WTC11 (cell line): ENCODE results near the gene SOX4. TPM values are rescaled to one million over a fixed set of nuclear protein-coding genes. Genes with fewer than 3 reads are reported as not detected.
A peak's percentile ranks its signal among the peaks of the same experiment; 100 is the strongest.

Experiments used
- ATAC-seq: fragments of 200-7000 bp; cut with Tn5 transposase; 2 replicates; pipeline ENCODE4 v1.10.0; 2021; ENCODE audit warnings: mild to moderate bottlenecking, moderate library complexity
- CTCF ChIA-PET: fragments of 300-600 bp; sonication (Branson Sonifier 250); formaldehyde crosslinking; loops from one replicate; lab custom pipeline; 2021; ENCODE audit warnings: antibody characterized with exemption; lab: Charles Lee
- POLR2A ChIA-PET: fragments of 350-600 bp; sonication (Branson Sonifier 250); formaldehyde crosslinking; loops from one replicate; lab custom pipeline; 2021; ENCODE audit warnings: antibody characterized with exemption; lab: Charles Lee
- DNase-seq: peaks from one replicate; pipeline ENCODE4 v3.0.0; 2021; ENCODE audit warnings: low spot score
- H3K27ac Mint-ChIP-seq: 2 replicates; pipeline ENCODE4 v1.8.0; 2021; ENCODE audit warnings: mixed read lengths
- H3K27me3 Mint-ChIP-seq: 2 replicates; pipeline ENCODE4 v1.8.0; 2021; ENCODE audit warnings: low read depth, mild to moderate bottlenecking, moderate library complexity, mixed read lengths
- H3K36me3 Mint-ChIP-seq: 2 replicates; pipeline ENCODE4 v1.8.0; 2021; ENCODE audit warnings: mixed read lengths
- H3K4me1 Mint-ChIP-seq: 2 replicates; pipeline ENCODE4 v1.8.0; 2022; ENCODE audit warnings: mixed read lengths
- H3K4me3 Mint-ChIP-seq: 2 replicates; pipeline ENCODE4 v1.8.0; 2021; ENCODE audit warnings: mild to moderate bottlenecking, moderate library complexity, mixed read lengths
- H3K9me3 Mint-ChIP-seq: 2 replicates; pipeline ENCODE4 v1.8.0; 2021; ENCODE audit warnings: mixed read lengths
- ATF2 ChIP-seq: sonication (generic); formaldehyde crosslinking; IDR thresholded peaks from 2 replicates; pipeline ENCODE4 v1.8.1; 2022; ENCODE audit warnings: low read depth, missing genetic modification reagents, borderline replicate concordance
- ATF3 ChIP-seq: sonication (generic); formaldehyde crosslinking; conservative IDR thresholded peaks from 2 replicates; pipeline ENCODE4 v1.8.1; 2022; ENCODE audit warnings: mild to moderate bottlenecking, missing genetic modification reagents
- CREB1 ChIP-seq: sonication (generic); formaldehyde crosslinking; IDR thresholded peaks from 2 replicates; pipeline ENCODE4 v1.8.0; 2023; ENCODE audit warnings: mild to moderate bottlenecking, missing genetic modification reagents
- ESRRA ChIP-seq: sonication (generic); formaldehyde crosslinking; IDR thresholded peaks from 2 replicates; pipeline ENCODE4 v1.8.1; 2022; ENCODE audit warnings: mild to moderate bottlenecking, missing genetic modification reagents, borderline replicate concordance
- FOXJ3 ChIP-seq: sonication (generic); formaldehyde crosslinking; IDR thresholded peaks from 2 replicates; pipeline ENCODE4 v1.9.0; 2021; ENCODE audit warnings: missing genetic modification reagents, mild to moderate bottlenecking, borderline replicate concordance
- FOXK1 ChIP-seq: sonication (generic); formaldehyde crosslinking; IDR thresholded peaks from 2 replicates; pipeline ENCODE4 v1.8.0; 2022; ENCODE audit warnings: mild to moderate bottlenecking, moderate library complexity, missing genetic modification reagents
- GTF2I ChIP-seq: fragments of 250-450 bp; sonication (Bioruptor Pico); conservative IDR thresholded peaks from 2 replicates; pipeline ENCODE4 v1.4.0; 2021; ENCODE audit warnings: mild to moderate bottlenecking
- HMGA2 ChIP-seq: fragments of 250-450 bp; sonication (Bioruptor Pico); IDR thresholded peaks from 2 replicates; pipeline ENCODE4 v1.4.0; 2021; ENCODE audit warnings: mild to moderate bottlenecking, moderate library complexity
- MYBL2 ChIP-seq: sonication (generic); formaldehyde crosslinking; IDR thresholded peaks from 2 replicates; pipeline ENCODE4 v1.8.1; 2023; ENCODE audit warnings: mild to moderate bottlenecking, moderate library complexity, missing genetic modification reagents
- NR1H2 ChIP-seq: sonication (generic); formaldehyde crosslinking; IDR thresholded peaks from 2 replicates; pipeline ENCODE4 v1.9.0; 2021; ENCODE audit warnings: mild to moderate bottlenecking, moderate library complexity, missing genetic modification reagents
- SMAD3 ChIP-seq: sonication (generic); formaldehyde crosslinking; IDR thresholded peaks from 2 replicates; pipeline ENCODE4 v1.8.0; 2022; ENCODE audit warnings: missing genetic modification reagents, mild to moderate bottlenecking, borderline replicate concordance
- ZMAT4 ChIP-seq: fragments of 250-450 bp; sonication (Bioruptor Pico); IDR thresholded peaks from 2 replicates; pipeline ENCODE4 v1.9.0; 2021; ENCODE audit warnings: mild to moderate bottlenecking
- ZNF263 ChIP-seq: sonication (generic); formaldehyde crosslinking; IDR thresholded peaks from 2 replicates; pipeline ENCODE4 v1.8.1; 2022; ENCODE audit warnings: low read depth, mild to moderate bottlenecking, moderate library complexity, missing genetic modification reagents
- ZNF281 ChIP-seq: sonication (generic); formaldehyde crosslinking; IDR thresholded peaks from 2 replicates; pipeline ENCODE4 v1.8.0; 2023; ENCODE audit warnings: mild to moderate bottlenecking, missing genetic modification reagents
- ZNF396 ChIP-seq: fragments of 250-450 bp; sonication (Bioruptor Pico); IDR thresholded peaks from 2 replicates; pipeline ENCODE4 v1.8.0; 2021; ENCODE audit warnings: mild to moderate bottlenecking, moderate library complexity, borderline replicate concordance
- ZNF423 ChIP-seq: fragments of 250-450 bp; sonication (Bioruptor Pico); IDR thresholded peaks from 2 replicates; pipeline ENCODE4 v2.1.2; 2022; ENCODE audit warnings: mild to moderate bottlenecking, moderate library complexity
- ZNF671 ChIP-seq: fragments of 250-450 bp; sonication (Bioruptor Pico); IDR thresholded peaks from 2 replicates; pipeline ENCODE4 v1.8.0; 2021; ENCODE audit warnings: mild to moderate bottlenecking
- total RNA-seq: library from RNA; stranded (reverse); gene quantifications from 3 replicates; pipeline ENCODE4 v1.2.3, GENCODE V29; 2021
- TF ChIP-seq, protein P1 (sequence below): fragments of 200-600 bp; IDR thresholded peaks from 2 replicates; pipeline ENCODE4 v1.8.0; 2022; ENCODE audit warnings: antibody characterized with exemption
- TF ChIP-seq, protein P2 (sequence below): sonication (generic); formaldehyde crosslinking; IDR thresholded peaks from 2 replicates; pipeline ENCODE4 v1.8.1; 2023; ENCODE audit warnings: mild to moderate bottlenecking, missing genetic modification reagents, borderline replicate concordance
- TF ChIP-seq, protein P3 (sequence below): sonication (generic); formaldehyde crosslinking; IDR thresholded peaks from 2 replicates; pipeline ENCODE4 v1.8.1; 2022; ENCODE audit warnings: low read depth, mild to moderate bottlenecking, moderate library complexity, missing genetic modification reagents, borderline replicate concordance
- TF ChIP-seq, protein P4 (sequence below): fragments of 250-450 bp; sonication (Bioruptor Pico); IDR thresholded peaks from 2 replicates; pipeline ENCODE4 v1.9.0; 2021; ENCODE audit warnings: moderate library complexity, mild to moderate bottlenecking, inconsistent platforms, borderline replicate concordance
- TF ChIP-seq, protein P5 (sequence below): fragments of 250-450 bp; sonication (Bioruptor Pico); IDR thresholded peaks from 2 replicates; pipeline ENCODE4 v1.9.0; 2021; ENCODE audit warnings: mild to moderate bottlenecking

Gene SOX4
- total RNA-seq, 1 experiment from 2014 or later, result 182 TPM

DNA sequence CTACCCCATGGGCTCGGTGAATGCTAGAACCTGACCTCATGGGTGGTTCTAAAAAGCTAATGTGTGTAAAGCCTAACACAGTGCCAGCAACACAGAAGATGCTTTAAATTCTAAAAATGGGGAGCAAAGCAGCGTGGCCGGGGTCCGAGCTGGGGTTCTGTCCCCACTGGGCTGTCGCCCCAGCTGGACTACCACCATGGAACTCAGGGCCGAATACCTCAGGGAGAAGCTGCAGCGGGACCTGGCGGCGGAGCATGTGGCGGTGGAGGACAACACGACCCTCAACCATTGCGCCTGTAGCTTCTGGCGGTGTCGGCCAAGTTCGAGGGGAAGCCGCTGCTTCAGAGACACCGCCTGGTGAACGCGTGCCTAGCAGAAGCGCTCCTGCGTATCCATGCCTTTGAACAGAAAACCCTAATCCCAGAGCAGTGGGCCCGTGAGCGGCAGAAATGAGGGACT is 8.4 kb downstream of the SOX4 start:
- ATAC-seq (peak; percentile 59), DNase-seq (peak; percentile 41)
- ChIA-PET CTCF (interaction anchor here (0.5 to 1.4 kb wide), 6 partner anchors 8 to 1038 kb away, joined by 3 to 8 read pairs (median 3); partner anchors contain the start of gene SOX4), POLR2A (interaction anchor here (0.8 to 1.5 kb wide), 3 partner anchors 8 to 728 kb away, joined by 3 to 11 read pairs (median 4); partner anchors contain the start of gene SOX4)
- Mint-ChIP-seq H3K9me3 (no peaks in the 10 kb centered on the region), H3K27me3 (no peaks in the 10 kb centered on the region; the same call in 1 of the 2 replicates), H3K4me3 (no peak overlapping the region), H3K27ac (peak overlapping the region; percentile 54), H3K4me1 (peaks cover 67% of the 10 kb centered on the region), H3K36me3 (peaks cover 21% of the 10 kb centered on the region)
- TF ChIP-seq ZMAT4 (CRISPR knock-in tag), result 0 out of 2 replicates have a peak, but pooled peaks have one; percentile 2
- TF ChIP-seq, protein P1, sequence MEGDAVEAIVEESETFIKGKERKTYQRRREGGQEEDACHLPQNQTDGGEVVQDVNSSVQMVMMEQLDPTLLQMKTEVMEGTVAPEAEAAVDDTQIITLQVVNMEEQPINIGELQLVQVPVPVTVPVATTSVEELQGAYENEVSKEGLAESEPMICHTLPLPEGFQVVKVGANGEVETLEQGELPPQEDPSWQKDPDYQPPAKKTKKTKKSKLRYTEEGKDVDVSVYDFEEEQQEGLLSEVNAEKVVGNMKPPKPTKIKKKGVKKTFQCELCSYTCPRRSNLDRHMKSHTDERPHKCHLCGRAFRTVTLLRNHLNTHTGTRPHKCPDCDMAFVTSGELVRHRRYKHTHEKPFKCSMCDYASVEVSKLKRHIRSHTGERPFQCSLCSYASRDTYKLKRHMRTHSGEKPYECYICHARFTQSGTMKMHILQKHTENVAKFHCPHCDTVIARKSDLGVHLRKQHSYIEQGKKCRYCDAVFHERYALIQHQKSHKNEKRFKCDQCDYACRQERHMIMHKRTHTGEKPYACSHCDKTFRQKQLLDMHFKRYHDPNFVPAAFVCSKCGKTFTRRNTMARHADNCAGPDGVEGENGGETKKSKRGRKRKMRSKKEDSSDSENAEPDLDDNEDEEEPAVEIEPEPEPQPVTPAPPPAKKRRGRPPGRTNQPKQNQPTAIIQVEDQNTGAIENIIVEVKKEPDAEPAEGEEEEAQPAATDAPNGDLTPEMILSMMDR, result no peak
- TF ChIP-seq, protein P2, sequence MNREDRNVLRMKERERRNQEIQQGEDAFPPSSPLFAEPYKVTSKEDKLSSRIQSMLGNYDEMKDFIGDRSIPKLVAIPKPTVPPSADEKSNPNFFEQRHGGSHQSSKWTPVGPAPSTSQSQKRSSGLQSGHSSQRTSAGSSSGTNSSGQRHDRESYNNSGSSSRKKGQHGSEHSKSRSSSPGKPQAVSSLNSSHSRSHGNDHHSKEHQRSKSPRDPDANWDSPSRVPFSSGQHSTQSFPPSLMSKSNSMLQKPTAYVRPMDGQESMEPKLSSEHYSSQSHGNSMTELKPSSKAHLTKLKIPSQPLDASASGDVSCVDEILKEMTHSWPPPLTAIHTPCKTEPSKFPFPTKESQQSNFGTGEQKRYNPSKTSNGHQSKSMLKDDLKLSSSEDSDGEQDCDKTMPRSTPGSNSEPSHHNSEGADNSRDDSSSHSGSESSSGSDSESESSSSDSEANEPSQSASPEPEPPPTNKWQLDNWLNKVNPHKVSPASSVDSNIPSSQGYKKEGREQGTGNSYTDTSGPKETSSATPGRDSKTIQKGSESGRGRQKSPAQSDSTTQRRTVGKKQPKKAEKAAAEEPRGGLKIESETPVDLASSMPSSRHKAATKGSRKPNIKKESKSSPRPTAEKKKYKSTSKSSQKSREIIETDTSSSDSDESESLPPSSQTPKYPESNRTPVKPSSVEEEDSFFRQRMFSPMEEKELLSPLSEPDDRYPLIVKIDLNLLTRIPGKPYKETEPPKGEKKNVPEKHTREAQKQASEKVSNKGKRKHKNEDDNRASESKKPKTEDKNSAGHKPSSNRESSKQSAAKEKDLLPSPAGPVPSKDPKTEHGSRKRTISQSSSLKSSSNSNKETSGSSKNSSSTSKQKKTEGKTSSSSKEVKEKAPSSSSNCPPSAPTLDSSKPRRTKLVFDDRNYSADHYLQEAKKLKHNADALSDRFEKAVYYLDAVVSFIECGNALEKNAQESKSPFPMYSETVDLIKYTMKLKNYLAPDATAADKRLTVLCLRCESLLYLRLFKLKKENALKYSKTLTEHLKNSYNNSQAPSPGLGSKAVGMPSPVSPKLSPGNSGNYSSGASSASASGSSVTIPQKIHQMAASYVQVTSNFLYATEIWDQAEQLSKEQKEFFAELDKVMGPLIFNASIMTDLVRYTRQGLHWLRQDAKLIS (CRISPR knock-in tag), result no peak
- peak; percentile 57; the same call in 1 of the 2 replicates for TF ChIP-seq ZNF671 (CRISPR knock-in tag)
- TF ChIP-seq FOXK1, result no peak
- TF ChIP-seq ESRRA, result no peak
- no peak for TF ChIP-seq ATF2 (CRISPR knock-in tag)
- TF ChIP-seq GTF2I (CRISPR knock-in tag), result no peak
- no peak for TF ChIP-seq ZNF263
- TF ChIP-seq ZNF281 (CRISPR knock-in tag), result no peak
- TF ChIP-seq, protein P3, sequence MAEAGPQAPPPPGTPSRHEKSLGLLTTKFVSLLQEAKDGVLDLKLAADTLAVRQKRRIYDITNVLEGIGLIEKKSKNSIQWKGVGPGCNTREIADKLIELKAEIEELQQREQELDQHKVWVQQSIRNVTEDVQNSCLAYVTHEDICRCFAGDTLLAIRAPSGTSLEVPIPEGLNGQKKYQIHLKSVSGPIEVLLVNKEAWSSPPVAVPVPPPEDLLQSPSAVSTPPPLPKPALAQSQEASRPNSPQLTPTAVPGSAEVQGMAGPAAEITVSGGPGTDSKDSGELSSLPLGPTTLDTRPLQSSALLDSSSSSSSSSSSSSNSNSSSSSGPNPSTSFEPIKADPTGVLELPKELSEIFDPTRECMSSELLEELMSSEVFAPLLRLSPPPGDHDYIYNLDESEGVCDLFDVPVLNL (CRISPR knock-in tag), result no peak
- no peak for TF ChIP-seq ATF3
- TF ChIP-seq, protein P4, sequence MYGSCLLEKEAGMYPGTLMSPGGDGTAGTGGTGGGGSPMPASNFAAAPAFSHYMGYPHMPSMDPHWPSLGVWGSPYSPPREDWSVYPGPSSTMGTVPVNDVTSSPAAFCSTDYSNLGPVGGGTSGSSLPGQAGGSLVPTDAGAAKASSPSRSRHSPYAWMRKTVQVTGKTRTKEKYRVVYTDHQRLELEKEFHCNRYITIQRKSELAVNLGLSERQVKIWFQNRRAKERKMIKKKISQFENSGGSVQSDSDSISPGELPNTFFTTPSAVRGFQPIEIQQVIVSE (CRISPR knock-in tag), result no peak
- no peak for TF ChIP-seq CREB1 (CRISPR knock-in tag)
- TF ChIP-seq, protein P5, sequence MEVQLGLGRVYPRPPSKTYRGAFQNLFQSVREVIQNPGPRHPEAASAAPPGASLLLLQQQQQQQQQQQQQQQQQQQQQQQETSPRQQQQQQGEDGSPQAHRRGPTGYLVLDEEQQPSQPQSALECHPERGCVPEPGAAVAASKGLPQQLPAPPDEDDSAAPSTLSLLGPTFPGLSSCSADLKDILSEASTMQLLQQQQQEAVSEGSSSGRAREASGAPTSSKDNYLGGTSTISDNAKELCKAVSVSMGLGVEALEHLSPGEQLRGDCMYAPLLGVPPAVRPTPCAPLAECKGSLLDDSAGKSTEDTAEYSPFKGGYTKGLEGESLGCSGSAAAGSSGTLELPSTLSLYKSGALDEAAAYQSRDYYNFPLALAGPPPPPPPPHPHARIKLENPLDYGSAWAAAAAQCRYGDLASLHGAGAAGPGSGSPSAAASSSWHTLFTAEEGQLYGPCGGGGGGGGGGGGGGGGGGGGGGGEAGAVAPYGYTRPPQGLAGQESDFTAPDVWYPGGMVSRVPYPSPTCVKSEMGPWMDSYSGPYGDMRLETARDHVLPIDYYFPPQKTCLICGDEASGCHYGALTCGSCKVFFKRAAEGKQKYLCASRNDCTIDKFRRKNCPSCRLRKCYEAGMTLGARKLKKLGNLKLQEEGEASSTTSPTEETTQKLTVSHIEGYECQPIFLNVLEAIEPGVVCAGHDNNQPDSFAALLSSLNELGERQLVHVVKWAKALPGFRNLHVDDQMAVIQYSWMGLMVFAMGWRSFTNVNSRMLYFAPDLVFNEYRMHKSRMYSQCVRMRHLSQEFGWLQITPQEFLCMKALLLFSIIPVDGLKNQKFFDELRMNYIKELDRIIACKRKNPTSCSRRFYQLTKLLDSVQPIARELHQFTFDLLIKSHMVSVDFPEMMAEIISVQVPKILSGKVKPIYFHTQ (CRISPR knock-in tag), result peak; percentile 41; the same call in 1 of the 2 replicates
- no peak for TF ChIP-seq FOXJ3 (CRISPR knock-in tag)
- TF ChIP-seq HMGA2 (CRISPR knock-in tag), result no peak
- TF ChIP-seq MYBL2 (CRISPR knock-in tag), result no peak
- no peak for TF ChIP-seq NR1H2 (CRISPR knock-in tag)
- no peak for TF ChIP-seq SMAD3 (CRISPR knock-in tag)
- TF ChIP-seq ZNF423, result no peak
- no peak for TF ChIP-seq ZNF396
